HFF-Myc (cell line): ENCODE measurements around the gene KCNN1.

ENCODE experiments used
- DNase-seq: peaks from one replicate; pipeline ENCODE4 v3.0.0-alpha.2; 2011; ENCODE audit warnings: low read depth; ENCODE audit errors: extremely low read depth
- H3K4me3 ChIP-seq: replicated peaks from 2 replicates; pipeline ENCODE4 v1.5.1; 2011; ENCODE audit warnings: low read depth, mild to moderate bottlenecking, control low read depth, low read length
- TF ChIP-seq, protein P1 (sequence below): IDR thresholded peaks from 2 replicates; pipeline ENCODE4 v1.5.1; 2012; ENCODE audit warnings: mild to moderate bottlenecking, low read depth, low read length, control low read depth; ENCODE audit errors: missing control alignments

KCNN1 gene

GRCh38 chr19:18043676-18044075 is 76.8 kb downstream of the KCNN1 start:
- TF ChIP-seq, protein P1, sequence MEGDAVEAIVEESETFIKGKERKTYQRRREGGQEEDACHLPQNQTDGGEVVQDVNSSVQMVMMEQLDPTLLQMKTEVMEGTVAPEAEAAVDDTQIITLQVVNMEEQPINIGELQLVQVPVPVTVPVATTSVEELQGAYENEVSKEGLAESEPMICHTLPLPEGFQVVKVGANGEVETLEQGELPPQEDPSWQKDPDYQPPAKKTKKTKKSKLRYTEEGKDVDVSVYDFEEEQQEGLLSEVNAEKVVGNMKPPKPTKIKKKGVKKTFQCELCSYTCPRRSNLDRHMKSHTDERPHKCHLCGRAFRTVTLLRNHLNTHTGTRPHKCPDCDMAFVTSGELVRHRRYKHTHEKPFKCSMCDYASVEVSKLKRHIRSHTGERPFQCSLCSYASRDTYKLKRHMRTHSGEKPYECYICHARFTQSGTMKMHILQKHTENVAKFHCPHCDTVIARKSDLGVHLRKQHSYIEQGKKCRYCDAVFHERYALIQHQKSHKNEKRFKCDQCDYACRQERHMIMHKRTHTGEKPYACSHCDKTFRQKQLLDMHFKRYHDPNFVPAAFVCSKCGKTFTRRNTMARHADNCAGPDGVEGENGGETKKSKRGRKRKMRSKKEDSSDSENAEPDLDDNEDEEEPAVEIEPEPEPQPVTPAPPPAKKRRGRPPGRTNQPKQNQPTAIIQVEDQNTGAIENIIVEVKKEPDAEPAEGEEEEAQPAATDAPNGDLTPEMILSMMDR = no peak
- DNase-seq = no peak
- H3K4me3 ChIP-seq = no peak overlapping the region

GRCh38 chr19:18044825-18045304 is 78.0 kb downstream of the KCNN1 start:
- no peak for DNase-seq
- H3K4me3 ChIP-seq = peak overlapping the region; percentile 14
- TF ChIP-seq, protein P1 = no peak

GRCh38 chr19:18045307-18046050 is 78.6 kb downstream of the KCNN1 start:
- no peak for DNase-seq
- H3K4me3 ChIP-seq = peak overlapping the region; percentile 14
- TF ChIP-seq, protein P1 = no peak

- TF ChIP-seq, protein P1 = no peak
- DNase-seq = peak; percentile 78
- H3K4me3 ChIP-seq = no peak overlapping the region
These were observed 79.3 kb downstream of the KCNN1 start for GRCh38 chr19:18046059-18046718.

- TF ChIP-seq, protein P1 = no peak
- no peak overlapping the region for H3K4me3 ChIP-seq
- DNase-seq = no peak
These were observed 82.5 kb downstream of the KCNN1 start for GRCh38 chr19:18049385-18049784.
